Panc1 (cell line): Measurements from ENCODE around the gene GPC1. TPM values are rescaled to one million over a fixed set of nuclear protein-coding genes. Genes with fewer than 3 reads are reported as not detected.

Source experiments
- ATAC-seq: fragments of 200-7000 bp; cut with Tn5 transposase; 2 replicates; pipeline ENCODE4 v1.9.1; 2020; ENCODE audit warnings: mild to moderate bottlenecking, moderate library complexity
- BruUV-seq: library from RNA; stranded (reverse); fragments of 400-500 nt; replicated peaks from 2 replicates; lab custom pipeline; 2021; lab: Mats Ljungman, UMichigan
- CTCF ChIA-PET: fragments of 300-600 bp; sonication (Branson Sonifier 250); formaldehyde crosslinking; loops from one replicate; lab custom pipeline; 2022; ENCODE audit warnings: antibody characterized with exemption; lab: Charles Lee
- POLR2A ChIA-PET: fragments of 300-600 bp; sonication (Branson Sonifier 250); formaldehyde crosslinking; loops from one replicate; lab custom pipeline; 2022; ENCODE audit warnings: antibody characterized with exemption; lab: Charles Lee
- DNase-seq: peaks from one replicate; pipeline ENCODE4 v3.0.0-alpha.2; 2010; ENCODE audit warnings: low read depth, low spot score
- H3K27ac ChIP-seq: 2 replicates; pipeline ENCODE4 v1.5.1; 2011; ENCODE audit warnings: mild to moderate bottlenecking, low read length, inconsistent platforms
- H3K27me3 ChIP-seq: fragments of 200-500 bp; sonication (Bioruptor generic); 2 replicates; pipeline ENCODE4 v1.6.0; 2014; ENCODE audit warnings: low read length, inconsistent platforms; ENCODE audit not compliant: control insufficient read depth, insufficient read depth
- H3K36me3 ChIP-seq: fragments of 200-500 bp; sonication (Bioruptor generic); 2 replicates; pipeline ENCODE4 v1.5.1; 2014; ENCODE audit warnings: inconsistent platforms, mild to moderate bottlenecking, low read length, moderate library complexity; ENCODE audit not compliant: control insufficient read depth, insufficient read depth
- H3K4me1 ChIP-seq: 2 replicates; pipeline ENCODE4 v1.5.1; 2011; ENCODE audit warnings: inconsistent platforms, mild to moderate bottlenecking, low read length, moderate library complexity; ENCODE audit not compliant: control insufficient read depth, insufficient read depth
- H3K4me3 ChIP-seq, 2 experiments: 2 replicates each; pipeline ENCODE4 v1.5.1; 2011 to 2012; ENCODE audit warnings: low read depth in 2 of 2, low read length in 2 of 2, mild to moderate bottlenecking in 2 of 2, inconsistent platforms in 1 of 2, moderate library complexity in 1 of 2
- H3K9me3 ChIP-seq: fragments of 200-500 bp; sonication (Bioruptor generic); 2 replicates; pipeline ENCODE4 v1.5.1; 2014; ENCODE audit warnings: low read depth, mild to moderate bottlenecking, inconsistent platforms, low read length, moderate library complexity; ENCODE audit not compliant: control insufficient read depth, insufficient read depth
- POLR2AphosphoS5 ChIP-seq: IDR thresholded peaks from 2 replicates; pipeline ENCODE4 v1.6.1; 2012; ENCODE audit warnings: mild to moderate bottlenecking, low read depth, low read length, moderate library complexity
- SIN3A ChIP-seq: IDR thresholded peaks from 2 replicates; pipeline ENCODE4 v1.6.1; 2012; ENCODE audit warnings: low read depth, mild to moderate bottlenecking, low read length, moderate library complexity, borderline replicate concordance; ENCODE audit not compliant: insufficient read depth
- TCF7L2 ChIP-seq: IDR thresholded peaks from 2 replicates; pipeline ENCODE4 v1.6.1; 2011; ENCODE audit warnings: mild to moderate bottlenecking, low read depth, low read length, inconsistent platforms
- in situ Hi-C: cut with HindIII; loops from 2 replicates; pipeline ENCODE4 v1.10.0; 2016; ENCODE audit warnings: low sequenced_read_pairs, low pct_unique_long_range_greater_than_20kb
- intact Hi-C: fragments of 100-400 bp; cut with micrococcal nuclease; formaldehyde crosslinking; loops from one replicate; pipeline ENCODE4 v1.10.0; 2022; ENCODE audit not compliant: unreplicated experiment
- total RNA-seq: library from RNA; stranded (reverse); gene quantifications from one replicate; pipeline ENCODE4 v1.2.1, GENCODE V29; 2021; ENCODE audit not compliant: unreplicated experiment
- TF ChIP-seq, protein P1 (sequence below), 2 experiments: IDR thresholded peaks; 2 replicates each; pipeline ENCODE4 v1.6.1; 2011 to 2012; ENCODE audit warnings: low read depth in 2 of 2, control low read depth in 1 of 2, low read length in 1 of 2, mild to moderate bottlenecking in 1 of 2, moderate library complexity in 1 of 2; ENCODE audit not compliant: insufficient read depth in 1 of 2
- TF ChIP-seq, protein P2 (sequence below): fragments of 450-650 bp; IDR thresholded peaks from 2 replicates; pipeline ENCODE4 v1.5.1; 2017; ENCODE audit warnings: mild to moderate bottlenecking

GPC1 gene
- total RNA-seq, 1 experiment from 2014 or later, result 88.7 TPM

DNA sequence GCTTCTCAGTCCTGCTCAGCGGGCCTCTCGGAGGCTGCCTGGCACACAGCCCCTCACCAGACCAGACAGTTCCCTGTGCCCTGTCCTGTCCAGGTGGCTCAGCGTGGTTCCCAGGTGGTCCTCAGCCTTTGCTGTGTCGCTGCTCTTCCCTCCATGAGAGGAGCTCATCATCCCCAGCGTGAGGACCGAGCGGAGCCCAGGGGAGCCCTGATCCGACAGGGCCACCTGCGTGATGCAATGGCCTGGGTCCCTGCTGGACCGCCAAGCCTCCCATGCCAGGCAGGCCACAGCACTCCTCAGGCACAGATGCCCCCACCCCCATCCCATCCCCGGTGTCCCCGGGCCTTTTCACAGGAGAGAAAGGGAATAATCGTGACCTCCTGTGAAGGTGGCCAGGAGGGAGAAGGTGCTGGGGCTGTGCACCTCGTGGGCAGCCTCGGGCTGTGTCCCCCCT is 4.3 kb downstream of the GPC1 start:
- no peak overlapping the region for H3K27ac ChIP-seq
- POLR2A ChIA-PET, result no interaction called here
- intact Hi-C loops, result loop anchor here (5.0 kb wide), 1 partner anchor 287 kb away; no protein-coding TSS in a partner anchor
- CTCF ChIA-PET, result interaction anchor here (1.5 kb wide), 1 partner anchor 207 kb away, joined by 3 read pairs; no protein-coding TSS in a partner anchor
- H3K4me1 ChIP-seq, result peaks cover 2% of the 10 kb centered on the region; the same call in 1 of the 2 replicates
- in situ Hi-C loops, result no loop called here
- TF ChIP-seq POLR2AphosphoS5 (no peak), SIN3A (no peak), TCF7L2 (no peak)
- TF ChIP-seq, protein P1, sequence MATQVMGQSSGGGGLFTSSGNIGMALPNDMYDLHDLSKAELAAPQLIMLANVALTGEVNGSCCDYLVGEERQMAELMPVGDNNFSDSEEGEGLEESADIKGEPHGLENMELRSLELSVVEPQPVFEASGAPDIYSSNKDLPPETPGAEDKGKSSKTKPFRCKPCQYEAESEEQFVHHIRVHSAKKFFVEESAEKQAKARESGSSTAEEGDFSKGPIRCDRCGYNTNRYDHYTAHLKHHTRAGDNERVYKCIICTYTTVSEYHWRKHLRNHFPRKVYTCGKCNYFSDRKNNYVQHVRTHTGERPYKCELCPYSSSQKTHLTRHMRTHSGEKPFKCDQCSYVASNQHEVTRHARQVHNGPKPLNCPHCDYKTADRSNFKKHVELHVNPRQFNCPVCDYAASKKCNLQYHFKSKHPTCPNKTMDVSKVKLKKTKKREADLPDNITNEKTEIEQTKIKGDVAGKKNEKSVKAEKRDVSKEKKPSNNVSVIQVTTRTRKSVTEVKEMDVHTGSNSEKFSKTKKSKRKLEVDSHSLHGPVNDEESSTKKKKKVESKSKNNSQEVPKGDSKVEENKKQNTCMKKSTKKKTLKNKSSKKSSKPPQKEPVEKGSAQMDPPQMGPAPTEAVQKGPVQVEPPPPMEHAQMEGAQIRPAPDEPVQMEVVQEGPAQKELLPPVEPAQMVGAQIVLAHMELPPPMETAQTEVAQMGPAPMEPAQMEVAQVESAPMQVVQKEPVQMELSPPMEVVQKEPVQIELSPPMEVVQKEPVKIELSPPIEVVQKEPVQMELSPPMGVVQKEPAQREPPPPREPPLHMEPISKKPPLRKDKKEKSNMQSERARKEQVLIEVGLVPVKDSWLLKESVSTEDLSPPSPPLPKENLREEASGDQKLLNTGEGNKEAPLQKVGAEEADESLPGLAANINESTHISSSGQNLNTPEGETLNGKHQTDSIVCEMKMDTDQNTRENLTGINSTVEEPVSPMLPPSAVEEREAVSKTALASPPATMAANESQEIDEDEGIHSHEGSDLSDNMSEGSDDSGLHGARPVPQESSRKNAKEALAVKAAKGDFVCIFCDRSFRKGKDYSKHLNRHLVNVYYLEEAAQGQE (IDR thresholded peaks at IDR 0.05; ENCODE audit: insufficient read depth in 1 of 2, low read depth in 2 of 2, low read length in 1 of 2), result no peak
- TF ChIP-seq, protein P2, sequence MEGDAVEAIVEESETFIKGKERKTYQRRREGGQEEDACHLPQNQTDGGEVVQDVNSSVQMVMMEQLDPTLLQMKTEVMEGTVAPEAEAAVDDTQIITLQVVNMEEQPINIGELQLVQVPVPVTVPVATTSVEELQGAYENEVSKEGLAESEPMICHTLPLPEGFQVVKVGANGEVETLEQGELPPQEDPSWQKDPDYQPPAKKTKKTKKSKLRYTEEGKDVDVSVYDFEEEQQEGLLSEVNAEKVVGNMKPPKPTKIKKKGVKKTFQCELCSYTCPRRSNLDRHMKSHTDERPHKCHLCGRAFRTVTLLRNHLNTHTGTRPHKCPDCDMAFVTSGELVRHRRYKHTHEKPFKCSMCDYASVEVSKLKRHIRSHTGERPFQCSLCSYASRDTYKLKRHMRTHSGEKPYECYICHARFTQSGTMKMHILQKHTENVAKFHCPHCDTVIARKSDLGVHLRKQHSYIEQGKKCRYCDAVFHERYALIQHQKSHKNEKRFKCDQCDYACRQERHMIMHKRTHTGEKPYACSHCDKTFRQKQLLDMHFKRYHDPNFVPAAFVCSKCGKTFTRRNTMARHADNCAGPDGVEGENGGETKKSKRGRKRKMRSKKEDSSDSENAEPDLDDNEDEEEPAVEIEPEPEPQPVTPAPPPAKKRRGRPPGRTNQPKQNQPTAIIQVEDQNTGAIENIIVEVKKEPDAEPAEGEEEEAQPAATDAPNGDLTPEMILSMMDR, result no peak
- H3K36me3 ChIP-seq, result no peaks in the 10 kb centered on the region; the same call in 1 of the 2 replicates
- no peak for DNase-seq
- H3K4me3 ChIP-seq, result no peak overlapping the region
- ATAC-seq, result no peak
- BruUV-seq, result no TSS peak
- H3K27me3 ChIP-seq, result no peaks in the 10 kb centered on the region
- no peaks in the 10 kb centered on the region for H3K9me3 ChIP-seq

DNA sequence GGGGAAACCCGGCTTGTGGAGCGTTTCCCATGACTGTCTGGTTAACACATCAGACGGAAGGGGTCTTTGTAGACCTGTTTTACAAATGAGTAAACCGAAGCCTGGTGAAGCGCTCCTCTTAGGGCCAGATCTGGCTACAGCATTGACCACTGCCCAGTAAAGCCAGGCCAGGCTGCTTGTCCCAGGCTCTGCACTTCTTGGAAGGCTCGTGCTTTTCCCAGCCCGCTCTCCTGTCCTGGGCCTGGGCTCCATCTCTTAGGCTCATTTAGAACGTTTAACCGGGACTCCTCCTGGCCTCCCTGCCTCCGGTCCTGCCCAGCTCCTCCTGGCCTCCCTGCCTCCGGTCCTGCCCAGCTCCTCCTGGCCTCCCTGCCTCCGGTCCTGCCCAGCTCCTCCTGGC is 4.8 kb downstream of the GPC1 start:
- H3K27ac ChIP-seq, result no peak overlapping the region
- DNase-seq (no peak), ATAC-seq (no peak)
- H3K27me3 ChIP-seq, result no peaks in the 10 kb centered on the region
- intact Hi-C loops, result no loop called here
- H3K4me3 ChIP-seq, result no peak overlapping the region
- in situ Hi-C loops, result no loop called here
- TF ChIP-seq, protein P1 (IDR thresholded peaks at IDR 0.05; ENCODE audit: insufficient read depth in 1 of 2, low read depth in 2 of 2, low read length in 1 of 2), result no peak
- TF ChIP-seq POLR2AphosphoS5 (no peak), SIN3A (no peak)
- TF ChIP-seq, protein P2, result no peak
- H3K9me3 ChIP-seq, result no peaks in the 10 kb centered on the region
- BruUV-seq, result no TSS peak
- POLR2A ChIA-PET, result no interaction called here
- H3K4me1 ChIP-seq, result peaks cover 2% of the 10 kb centered on the region; the same call in 1 of the 2 replicates
- CTCF ChIA-PET, result interaction anchor here (0.7 to 1.5 kb wide), 2 partner anchors 207 to 379 kb away, joined by 3 to 8 read pairs; no protein-coding TSS in a partner anchor
- H3K36me3 ChIP-seq, result no peaks in the 10 kb centered on the region; the same call in 1 of the 2 replicates
